HEK293T (cell line): ENCODE data around the gene CD109.
"Not testable (repeated sequence)": the region's sequence is repeated elsewhere in the genome, so short reads cannot be mapped to it uniquely, and the experiment has no call there.

Experiments
- CTCF ChIA-PET: fragments of 350-600 bp; formaldehyde crosslinking; extraction: SDS; loops from one replicate; lab custom pipeline; 2021; ENCODE audit warnings: antibody characterized with exemption, inconsistent platforms; lab: Yijun Ruan, JAX
- POLR2A ChIA-PET: fragments of 350-600 bp; formaldehyde crosslinking; extraction: SDS; loops from one replicate; lab custom pipeline; 2020; ENCODE audit warnings: antibody characterized with exemption, inconsistent platforms; lab: Yijun Ruan, JAX
- DNase-seq: peaks from one replicate; pipeline ENCODE4 v3.0.0; 2012; ENCODE audit warnings: mixed read lengths; ENCODE audit errors: extremely low spot score
- ARNT ChIP-seq: fragments of 450-650 bp; IDR thresholded peaks from 2 replicates; pipeline ENCODE4 v1.6.1; 2017; ENCODE audit warnings: mild to moderate bottlenecking
- BHLHE40 ChIP-seq: fragments of 450-650 bp; IDR thresholded peaks from 2 replicates; pipeline ENCODE4 v1.6.1; 2016; ENCODE audit warnings: mild to moderate bottlenecking, moderate library complexity, borderline replicate concordance
- CTBP1 ChIP-seq: fragments of 450-650 bp; IDR thresholded peaks from 2 replicates; pipeline ENCODE4 v1.6.1; 2016; ENCODE audit warnings: borderline replicate concordance
- ELF4 ChIP-seq: fragments of 450-650 bp; IDR thresholded peaks from 2 replicates; pipeline ENCODE4 v1.6.1; 2017; ENCODE audit warnings: antibody characterized with exemption
- FOXA1 ChIP-seq: fragments of 450-650 bp; IDR thresholded peaks from 2 replicates; pipeline ENCODE4 v1.6.1; 2016; ENCODE audit warnings: mild to moderate bottlenecking
- FOXK2 ChIP-seq: fragments of 450-650 bp; IDR thresholded peaks from 2 replicates; pipeline ENCODE4 v1.6.1; 2016; ENCODE audit warnings: mild to moderate bottlenecking
- FOXM1 ChIP-seq: fragments of 450-650 bp; IDR thresholded peaks from 2 replicates; pipeline ENCODE4 v1.6.1; 2017; ENCODE audit warnings: mild to moderate bottlenecking, borderline replicate concordance
- HDGF ChIP-seq: fragments of 450-650 bp; IDR thresholded peaks from 2 replicates; pipeline ENCODE4 v1.6.1; 2017; ENCODE audit warnings: antibody characterized with exemption, borderline replicate concordance
- L3MBTL2 ChIP-seq: fragments of 450-650 bp; conservative IDR thresholded peaks from 2 replicates; pipeline ENCODE4 v1.6.1; 2016; ENCODE audit warnings: mild to moderate bottlenecking
- LEF1 ChIP-seq: fragments of 450-650 bp; IDR thresholded peaks from 2 replicates; pipeline ENCODE4 v1.6.1; 2017; ENCODE audit warnings: mild to moderate bottlenecking, borderline replicate concordance
- NFRKB ChIP-seq: fragments of 450-650 bp; IDR thresholded peaks from 2 replicates; pipeline ENCODE4 v1.6.1; 2016; ENCODE audit warnings: mild to moderate bottlenecking, moderate library complexity
- PKNOX1 ChIP-seq: fragments of 450-650 bp; IDR thresholded peaks from 2 replicates; pipeline ENCODE4 v1.6.1; 2016
- SP1 ChIP-seq: fragments of 450-650 bp; IDR thresholded peaks from 2 replicates; pipeline ENCODE4 v1.6.1; 2017
- SUZ12 ChIP-seq: fragments of 450-650 bp; IDR thresholded peaks from 2 replicates; pipeline ENCODE4 v1.6.1; 2016; ENCODE audit warnings: mild to moderate bottlenecking
- TARDBP ChIP-seq: fragments of 450-650 bp; IDR thresholded peaks from 2 replicates; pipeline ENCODE4 v1.6.1; 2016
- ZNF384 ChIP-seq: fragments of 450-650 bp; IDR thresholded peaks from 2 replicates; pipeline ENCODE4 v1.6.1; 2016

The CD109 gene

GRCh38 chr6:73823046-73823735, 127.2 kb downstream of the CD109 start:
- ChIA-PET CTCF (no interaction called here), POLR2A (no interaction called here)
- no peak for TF ChIP-seq TARDBP
- no peak for TF ChIP-seq FOXM1
- TF ChIP-seq L3MBTL2, result no peak
- no peak for TF ChIP-seq LEF1
- no peak for TF ChIP-seq ZNF384
- TF ChIP-seq SUZ12, result no peak
- TF ChIP-seq ARNT, result no peak

GRCh38 chr6:73823832-73824231, 127.8 kb downstream of the CD109 start:
- TF ChIP-seq FOXM1 (no peak), TARDBP (no peak), LEF1 (no peak), PKNOX1 (no peak), CTBP1 (no peak)
- ChIA-PET CTCF (interaction anchor here (0.7 kb wide), 1 partner anchor 141 kb away, joined by 3 read pairs; no protein-coding TSS in a partner anchor), POLR2A (no interaction called here)
- DNase-seq, result no peak

More at GRCh38 chr6:73823046-73823735, 127.2 kb downstream of the CD109 start:
- DNase-seq, result no peak

GRCh38 chr6:73826571-73826970, 130.6 kb downstream of the CD109 start:
- ChIA-PET CTCF (no interaction called here), POLR2A (no interaction called here)
- no peak for DNase-seq
- TF ChIP-seq FOXK2, result no peak
- TF ChIP-seq CTBP1, result no peak
- TF ChIP-seq FOXA1, result no peak
- no peak for TF ChIP-seq LEF1
- no peak for TF ChIP-seq NFRKB
- no peak for TF ChIP-seq FOXM1
- TF ChIP-seq PKNOX1, result no peak
- no peak for TF ChIP-seq BHLHE40
- no peak for TF ChIP-seq TARDBP
- TF ChIP-seq HDGF, result no peak
- TF ChIP-seq ARNT, result no peak
- TF ChIP-seq SP1, result no peak
- TF ChIP-seq ZNF384, result no peak
- TF ChIP-seq L3MBTL2, result no peak
- TF ChIP-seq SUZ12, result no peak
- no peak for TF ChIP-seq ELF4

- POLR2A ChIA-PET, result no interaction called here
- TF ChIP-seq NFRKB (no peak), ELF4 (no peak), HDGF (no peak), L3MBTL2 (no peak), FOXK2 (no peak), ARNT (no peak), SUZ12 (no peak), TARDBP (no peak), CTBP1 (no peak), BHLHE40 (no peak), FOXM1 (no peak), SP1 (no peak), LEF1 (no peak)
- no peak for DNase-seq
Measured at GRCh38 chr6:73830119-73830518, 134.1 kb downstream of the CD109 start.

GRCh38 chr6:73832313-73832712, 136.3 kb downstream of the CD109 start:
- TF ChIP-seq ELF4, result no peak
- TF ChIP-seq ZNF384, result no peak
- no peak for TF ChIP-seq NFRKB
- no peak for TF ChIP-seq SUZ12
- TF ChIP-seq TARDBP, result no peak
- no peak for TF ChIP-seq FOXM1
- TF ChIP-seq PKNOX1, result no peak
- DNase-seq, result no peak
- ChIA-PET POLR2A (no interaction called here), CTCF (no interaction called here)

More at GRCh38 chr6:73830119-73830518, 134.1 kb downstream of the CD109 start:
- CTCF ChIA-PET, result no interaction called here

GRCh38 chr6:73844696-73845095, 148.7 kb downstream of the CD109 start:
- POLR2A ChIA-PET, DNase-seq, CTCF ChIA-PET: not testable (repeated sequence)

GRCh38 chr6:73851048-73851447, 155.0 kb downstream of the CD109 start:
- DNase-seq, POLR2A ChIA-PET, CTCF ChIA-PET: not testable (repeated sequence)
